Effector CD8-positive, alpha-beta T cell (primary cell): ENCODE measurements around the gene BPNT1.
"Not testable (repeated sequence)": the region's sequence is repeated elsewhere in the genome, so short reads cannot be mapped to it uniquely, and the experiment has no call there.

Experiments
- DNase-seq: peaks from one replicate; lab custom pipeline; 2025; lab: John Stamatoyannopoulos, UW

Gene BPNT1

DNA sequence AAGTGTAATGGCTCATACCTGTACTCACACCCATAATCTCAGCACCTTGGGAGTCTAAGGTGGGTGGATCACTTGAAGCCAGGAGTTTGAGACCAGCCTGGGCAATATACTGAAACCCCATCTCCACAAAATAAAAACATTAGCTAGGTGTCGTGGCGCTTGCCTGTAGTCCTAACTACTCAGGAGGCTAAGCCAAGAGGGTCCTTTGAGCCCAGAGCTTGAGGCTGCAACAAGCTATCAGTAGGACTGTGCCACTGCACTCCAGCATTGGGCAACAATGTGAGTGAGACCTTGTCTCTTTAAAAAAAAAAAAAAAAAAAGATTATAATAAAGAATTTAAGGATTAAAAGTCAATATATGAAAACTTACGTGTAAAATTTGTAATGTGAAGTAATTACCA lies 11.7 kb downstream of the BPNT1 start:
- no peak for DNase-seq

DNA sequence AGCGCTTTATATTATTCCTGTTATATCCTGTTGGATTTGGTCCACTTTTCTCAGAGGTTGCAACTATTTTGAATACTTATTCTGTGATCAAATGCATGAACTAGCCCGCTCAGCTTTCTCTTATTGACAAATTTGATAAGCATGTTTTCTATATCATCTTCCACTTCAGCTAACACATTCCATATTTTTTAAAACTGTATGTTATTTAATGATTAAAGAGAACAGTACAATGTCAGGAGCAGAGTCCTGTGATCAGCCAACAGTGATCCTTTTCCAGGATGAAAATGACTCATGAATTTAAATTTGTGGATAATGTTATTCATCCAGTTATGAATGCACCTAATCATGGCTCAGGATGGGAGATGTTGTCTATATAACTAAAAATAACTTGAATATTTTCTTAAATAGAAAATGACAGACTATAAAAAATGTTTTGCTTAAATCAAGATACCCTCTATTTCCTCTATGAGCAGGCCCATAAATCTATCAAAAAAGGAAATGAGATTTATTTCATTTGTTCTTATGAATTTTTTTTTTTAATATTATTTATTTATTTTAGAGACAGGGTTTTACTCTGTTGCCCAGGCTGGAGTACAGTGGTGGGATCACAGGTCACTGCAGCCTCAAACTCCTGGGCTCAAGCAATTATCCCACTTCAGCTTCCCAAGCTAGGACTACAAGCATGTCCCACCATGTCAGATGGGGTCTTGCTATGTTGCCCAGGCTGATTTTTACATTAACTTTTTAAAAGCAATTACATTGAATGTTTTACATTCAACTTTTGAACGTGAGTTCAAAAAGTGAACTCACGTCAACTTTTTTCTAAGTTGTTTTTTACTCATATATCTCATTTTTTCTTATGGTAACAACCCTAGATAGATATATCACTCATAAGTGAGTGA lies 12.5 kb downstream of the BPNT1 start:
- DNase-seq, result no peak

DNA sequence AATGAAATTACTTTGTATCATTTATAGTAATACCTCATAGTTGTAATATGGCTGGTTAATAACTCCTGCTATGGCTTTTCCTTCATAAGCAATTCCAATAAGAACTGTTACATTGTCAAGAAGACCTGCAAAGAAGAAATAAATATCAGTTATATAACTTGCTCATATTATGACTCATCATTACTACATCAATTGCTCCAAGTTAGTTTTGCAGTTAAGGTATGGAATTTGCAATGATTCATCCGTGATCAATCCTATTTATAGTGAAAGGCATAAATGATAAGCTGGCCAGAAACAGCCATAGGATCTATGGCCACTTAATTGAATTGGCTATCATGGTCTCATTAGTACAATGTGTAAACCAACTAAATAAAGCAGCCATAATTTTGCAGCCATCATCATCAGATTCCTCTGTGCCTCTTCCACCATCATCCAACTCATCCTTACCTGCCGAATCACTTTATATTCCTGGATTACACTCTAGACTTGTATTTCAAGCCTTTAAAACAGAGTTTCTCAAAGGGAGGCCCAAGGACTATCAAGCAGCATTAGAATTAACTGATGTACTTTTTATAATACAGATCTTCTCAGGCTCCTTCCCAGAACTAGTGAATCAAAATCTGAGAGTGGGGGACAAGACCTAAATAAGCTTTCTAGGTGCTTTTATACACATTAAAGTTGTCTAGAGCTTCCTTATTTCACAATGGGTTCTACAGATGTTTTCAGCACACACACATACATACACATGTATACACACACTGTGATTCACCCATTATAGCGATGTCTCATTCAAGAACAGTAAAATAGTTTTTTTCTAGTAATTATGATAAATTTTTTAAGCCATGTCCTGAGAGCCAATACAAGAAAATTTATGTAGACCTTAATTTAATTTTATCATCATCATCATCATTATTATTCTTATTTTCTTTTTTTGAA lies 22.1 kb downstream of the BPNT1 start:
- DNase-seq, result no peak

DNA sequence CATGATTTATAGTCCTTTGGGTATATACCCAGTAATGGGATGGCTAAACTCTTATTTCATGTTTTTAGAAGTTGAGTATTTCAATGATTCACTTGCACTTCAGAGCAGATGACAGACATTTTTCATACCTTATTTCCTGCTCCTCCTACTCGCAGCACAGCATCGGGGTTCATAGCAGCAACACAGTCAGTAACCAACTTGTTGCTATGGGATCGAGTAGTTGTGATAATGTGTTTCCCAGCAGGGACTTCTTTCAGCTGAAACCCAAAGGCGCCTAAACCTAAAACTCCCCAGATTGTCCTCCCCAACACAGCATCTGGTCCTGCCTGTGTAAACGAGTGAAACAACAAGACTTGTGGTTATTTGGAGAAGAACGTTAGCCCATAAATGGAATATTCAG lies 27.0 kb downstream of the BPNT1 start:
- no peak for DNase-seq

DNA sequence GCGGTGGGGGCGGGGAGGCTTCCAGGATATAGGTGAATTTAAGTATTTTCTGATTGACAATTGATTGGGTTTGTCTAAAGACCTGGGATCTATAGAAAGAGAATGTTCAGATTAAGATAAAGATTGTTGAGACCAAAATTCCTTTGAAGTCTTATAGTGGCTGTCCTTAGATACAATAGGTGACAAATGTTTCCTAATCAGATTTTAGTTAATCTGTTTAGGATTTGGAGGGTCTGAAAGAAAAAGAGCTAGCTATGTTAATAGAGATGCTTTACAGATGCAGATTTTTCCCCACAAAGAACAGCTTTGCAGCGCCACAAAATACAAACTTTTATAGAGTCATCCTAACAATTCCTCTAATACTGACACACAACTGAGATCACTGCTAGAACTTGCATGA lies 28.7 kb downstream of the BPNT1 start:
- no peak for DNase-seq

DNA sequence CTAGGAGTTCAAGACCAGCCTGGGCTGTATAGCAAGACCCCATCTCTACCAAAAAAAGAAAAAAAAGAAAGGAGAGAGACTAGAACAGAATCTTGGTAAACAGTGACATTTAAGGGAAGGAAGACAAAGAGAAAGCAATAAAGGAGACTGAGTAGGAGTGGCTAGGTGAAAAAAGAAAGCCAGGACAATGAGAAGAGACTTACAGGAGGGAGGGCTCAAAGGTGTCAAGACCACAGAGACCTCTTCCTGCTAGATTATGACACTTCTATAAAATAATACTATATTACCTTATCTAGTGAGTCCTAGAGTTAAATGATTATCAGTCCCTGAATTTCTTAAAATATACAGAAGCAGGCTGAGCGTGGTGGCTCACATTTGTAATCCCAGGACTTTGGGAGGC lies 33.2 kb downstream of the BPNT1 start:
- no peak for DNase-seq

DNA sequence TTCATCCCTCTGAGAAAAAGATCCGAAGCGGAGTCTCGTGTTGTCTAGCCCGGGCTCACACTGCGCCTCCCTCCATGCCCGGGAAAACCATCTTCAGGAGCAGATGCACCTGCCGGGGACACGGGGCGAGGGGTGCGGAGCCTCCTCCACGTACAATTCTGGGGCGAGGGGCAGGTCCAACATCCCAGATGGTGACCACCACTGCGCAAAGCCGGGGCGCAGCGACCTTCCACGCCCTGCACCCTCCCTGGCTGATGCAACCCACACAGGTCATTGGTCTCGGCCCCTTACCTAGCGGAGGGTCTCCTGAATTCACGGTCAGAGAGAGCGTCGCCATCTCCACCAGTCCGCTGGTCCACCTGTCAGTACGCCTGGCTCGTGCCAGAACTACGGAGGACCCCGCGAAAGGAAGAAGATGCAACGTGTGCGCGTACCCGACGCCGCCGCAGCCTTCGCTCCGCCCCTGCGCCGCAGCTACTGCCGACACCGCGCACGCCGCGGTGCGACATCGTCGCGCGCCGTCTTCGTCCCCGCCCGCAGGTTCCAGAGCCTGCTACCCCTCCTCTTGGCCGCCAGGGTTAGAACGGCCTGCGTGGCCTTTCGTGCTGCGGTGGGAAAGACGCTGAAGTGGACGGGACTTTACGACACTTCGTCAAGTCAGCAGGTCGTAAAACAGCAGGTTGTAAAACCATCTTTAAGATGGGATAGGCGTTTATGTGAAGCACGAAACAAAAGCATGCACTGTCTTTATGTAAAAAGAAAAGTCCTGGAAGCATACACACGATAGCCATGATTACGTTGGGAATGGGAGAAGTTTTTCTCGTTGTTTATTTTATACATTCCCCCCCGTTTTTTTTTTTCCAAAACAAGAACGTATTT lies 43.3 kb downstream of the BPNT1 start, which contains the start of gene EPRS1:
EPRS1 (minus strand) TSS at position 454 of the 879 bp plus-strand sequence; CDS start at position 337, 117 bp downstream.
- peak; percentile 85 for DNase-seq

DNA sequence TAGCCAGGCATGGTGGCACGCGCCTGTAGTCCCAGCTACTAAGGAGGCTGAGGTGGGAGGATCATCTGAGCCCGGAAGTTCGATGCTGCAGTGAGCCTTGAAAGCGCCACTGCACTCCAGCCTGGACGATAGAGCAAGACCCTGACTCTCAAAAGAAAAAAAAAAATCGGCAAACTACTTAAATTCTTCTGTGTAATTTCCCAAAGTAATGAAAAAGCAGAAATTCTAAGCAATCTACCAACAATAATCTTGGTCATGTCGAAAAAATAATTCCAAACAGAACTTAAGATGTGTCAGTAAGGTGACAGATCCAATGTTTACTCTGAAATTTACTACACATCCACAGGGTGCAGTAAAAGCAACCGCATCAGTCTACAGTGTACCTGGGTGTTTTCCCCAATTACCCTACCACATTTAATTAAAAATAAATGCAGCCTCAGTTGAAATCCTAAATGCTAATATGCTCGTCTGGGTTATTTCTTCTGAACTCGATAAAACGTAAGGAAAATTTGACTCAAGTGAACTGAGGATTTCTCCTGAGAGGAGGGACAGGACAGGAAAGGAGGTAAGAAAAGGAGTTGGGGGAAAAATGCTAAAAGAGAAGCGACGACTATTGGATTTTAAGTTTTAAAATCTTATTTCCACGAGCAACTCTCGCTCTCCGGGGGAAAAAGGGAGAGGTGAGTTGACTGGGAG lies 44.1 kb downstream of the BPNT1 start:
- DNase-seq, result no peak

DNA sequence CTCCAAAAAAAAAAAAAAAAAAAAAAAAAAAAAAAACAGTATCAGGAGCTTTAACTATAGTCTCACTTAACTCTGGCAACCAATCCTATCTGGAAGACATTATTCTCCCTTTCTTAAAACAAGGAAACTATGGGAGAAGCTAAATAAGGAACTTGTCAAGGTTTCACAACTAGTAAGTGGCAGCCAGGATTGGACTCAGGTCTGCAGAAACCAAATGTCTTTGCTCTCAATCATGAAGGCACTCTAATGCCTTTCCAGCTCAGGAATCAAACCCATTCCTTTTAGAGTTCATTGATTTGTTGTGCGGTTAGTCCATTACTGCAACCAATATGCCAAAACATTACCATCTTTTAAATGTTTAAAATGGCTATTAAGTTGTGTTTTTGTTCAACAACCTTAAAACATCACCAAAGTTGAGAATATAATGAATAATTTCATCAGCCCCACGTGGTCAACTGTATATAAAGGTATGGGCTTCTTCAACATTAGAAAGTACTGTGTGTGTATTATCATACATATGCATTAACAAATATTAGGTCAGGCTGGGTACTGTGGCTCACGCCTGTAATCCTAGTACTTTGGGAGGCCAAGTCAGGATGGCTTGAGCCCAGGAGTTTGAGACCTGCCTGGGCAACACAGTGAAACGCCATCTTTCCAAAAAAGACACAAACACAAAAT lies 44.8 kb downstream of the BPNT1 start:
- DNase-seq, result no peak

DNA sequence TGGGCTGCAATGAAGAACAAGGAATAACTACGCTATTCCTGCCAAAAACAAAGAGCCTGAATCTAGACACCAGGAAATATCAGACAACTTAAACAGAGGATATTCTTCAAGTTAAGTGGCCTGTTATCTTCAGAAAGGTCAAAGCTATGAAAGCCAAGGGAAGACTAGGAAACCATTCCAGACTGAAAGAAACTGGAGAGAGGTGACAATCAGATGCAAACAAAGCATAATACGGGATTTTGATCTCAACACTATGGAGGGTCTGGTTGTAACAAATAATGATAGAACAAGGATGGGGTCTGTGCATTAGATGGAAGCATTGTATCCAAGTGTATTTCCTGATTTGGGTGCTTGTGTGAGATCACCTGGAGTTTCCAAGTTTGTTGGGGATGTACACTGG lies 45.9 kb downstream of the BPNT1 start:
- DNase-seq, result no peak

DNA sequence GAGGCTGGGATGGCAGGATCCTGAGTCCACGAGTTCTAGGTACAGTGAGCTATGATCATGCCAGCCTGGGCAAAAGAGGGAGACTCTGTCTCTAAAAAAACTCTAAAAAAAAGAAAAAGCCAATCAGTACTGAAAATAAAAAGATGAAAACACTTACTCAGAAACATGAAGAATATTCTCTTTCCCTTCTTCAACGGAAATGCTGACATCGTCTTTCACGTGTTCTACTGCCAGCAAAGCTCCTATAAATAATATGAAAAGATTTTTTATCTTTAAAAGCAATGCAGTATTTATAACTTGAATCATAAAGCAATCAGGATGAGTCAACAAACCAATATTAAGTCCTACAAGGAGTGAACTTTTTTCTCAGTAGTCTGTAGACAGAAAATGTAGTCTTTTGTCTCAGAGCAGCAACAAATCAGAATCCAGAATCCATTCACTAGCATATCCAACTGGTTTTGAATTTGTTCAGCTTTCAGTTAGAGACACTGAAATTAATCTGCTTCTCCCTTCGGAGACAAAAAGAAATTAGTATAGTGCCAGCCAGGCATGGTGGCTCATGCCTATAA lies 49.5 kb downstream of the BPNT1 start:
- DNase-seq, result no peak

DNA sequence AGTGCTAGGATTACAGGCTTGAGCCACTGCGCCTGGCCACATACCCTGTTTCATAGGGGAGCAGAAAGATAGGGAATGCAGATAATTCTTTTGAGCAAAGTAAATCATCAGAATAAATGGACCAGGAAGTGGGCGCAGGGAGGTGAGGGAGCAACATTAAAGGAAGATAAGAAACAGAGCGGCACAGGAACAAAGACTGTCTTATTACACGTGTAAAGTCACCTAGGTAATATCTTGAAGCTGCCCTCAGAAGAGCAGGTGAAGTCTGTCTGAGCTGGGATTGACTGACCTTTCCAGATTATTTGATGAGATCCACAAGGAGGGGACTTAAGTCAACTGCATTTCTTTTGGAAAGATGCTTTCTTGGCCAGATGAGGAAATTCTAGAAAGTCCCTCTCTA lies 50.9 kb downstream of the BPNT1 start:
- DNase-seq, result no peak

DNA sequence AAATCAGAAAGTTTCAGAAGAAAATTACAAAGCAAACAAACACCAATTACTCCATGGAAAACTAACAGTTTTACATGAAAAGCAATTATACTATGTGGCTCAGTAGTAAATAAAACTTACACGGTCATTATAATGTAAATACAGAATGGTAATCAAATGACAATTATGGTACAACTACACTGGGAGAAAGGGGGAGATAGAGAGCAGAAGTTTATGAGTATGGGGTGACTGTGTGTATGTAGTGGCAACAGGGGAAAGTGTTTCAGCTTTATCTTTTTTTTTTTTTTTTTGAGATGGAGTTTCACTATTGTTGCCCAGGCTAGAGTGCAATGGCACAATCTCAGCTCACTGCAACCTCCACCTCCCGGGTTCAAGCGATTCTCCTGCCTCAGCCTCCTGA lies 51.8 kb downstream of the BPNT1 start:
- not testable (repeated sequence) for DNase-seq

DNA sequence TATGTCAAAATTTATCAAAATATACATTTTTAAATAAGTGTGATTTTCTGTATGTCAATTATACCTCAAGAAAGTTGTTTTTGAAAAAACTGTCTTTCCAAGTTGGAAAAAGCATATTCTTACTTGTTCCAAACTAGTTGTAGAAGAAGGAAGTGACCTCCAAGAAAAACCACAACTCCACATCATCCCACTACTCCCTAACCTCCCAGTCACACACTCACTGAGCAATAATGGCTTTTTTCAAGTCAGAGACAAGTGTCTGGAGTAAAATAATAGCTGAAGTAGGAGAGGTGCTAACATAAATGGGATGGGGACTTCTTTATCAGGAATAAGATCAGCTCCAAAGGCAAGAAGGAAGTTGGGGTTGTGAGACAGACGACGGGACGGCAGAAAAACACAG lies 56.7 kb downstream of the BPNT1 start:
- no peak for DNase-seq

DNA sequence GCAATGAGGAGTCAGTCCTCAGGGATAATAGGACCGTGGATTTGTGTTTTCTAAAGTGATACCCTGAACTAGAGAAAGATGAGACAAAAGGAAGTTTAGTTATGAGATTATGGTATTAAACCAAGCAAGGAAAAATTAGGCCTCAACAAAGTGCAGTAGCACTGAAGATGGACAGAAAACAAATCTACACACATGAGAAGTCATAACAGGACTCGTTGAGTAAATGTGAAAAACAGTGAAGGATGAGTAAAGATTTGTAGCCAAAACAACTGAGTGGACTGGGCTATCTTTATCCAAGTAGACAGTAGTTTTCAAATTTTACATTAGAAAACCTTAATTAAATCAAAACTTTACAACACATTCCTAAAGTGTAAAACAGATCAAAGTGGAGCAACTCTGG lies 58.3 kb downstream of the BPNT1 start:
- DNase-seq, result no peak

DNA sequence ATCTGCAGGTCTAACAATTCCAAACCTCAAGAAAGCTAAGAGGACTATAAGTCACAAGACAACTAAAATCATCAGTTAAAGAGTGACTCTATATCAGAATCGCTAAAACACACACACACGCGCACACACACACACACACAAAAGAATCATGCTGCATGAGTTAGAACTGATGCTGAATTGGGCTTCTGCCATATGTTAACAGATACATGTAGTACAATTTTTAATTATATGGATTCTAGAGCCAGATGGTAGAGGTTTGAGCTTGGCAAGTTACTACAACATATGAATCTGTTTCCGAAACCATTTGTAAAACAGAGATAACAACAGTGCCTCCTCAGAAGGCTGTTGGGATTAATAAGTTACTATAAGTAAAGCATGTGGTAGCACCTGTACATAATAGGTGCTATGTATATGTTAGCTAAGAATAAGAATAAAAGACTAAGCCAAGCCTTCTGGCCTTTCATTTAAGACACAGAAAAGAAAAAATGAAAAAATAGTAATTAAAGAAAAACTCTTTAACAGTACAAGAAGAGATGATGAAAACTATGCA lies 61.2 kb downstream of the BPNT1 start:
- no peak for DNase-seq

DNA sequence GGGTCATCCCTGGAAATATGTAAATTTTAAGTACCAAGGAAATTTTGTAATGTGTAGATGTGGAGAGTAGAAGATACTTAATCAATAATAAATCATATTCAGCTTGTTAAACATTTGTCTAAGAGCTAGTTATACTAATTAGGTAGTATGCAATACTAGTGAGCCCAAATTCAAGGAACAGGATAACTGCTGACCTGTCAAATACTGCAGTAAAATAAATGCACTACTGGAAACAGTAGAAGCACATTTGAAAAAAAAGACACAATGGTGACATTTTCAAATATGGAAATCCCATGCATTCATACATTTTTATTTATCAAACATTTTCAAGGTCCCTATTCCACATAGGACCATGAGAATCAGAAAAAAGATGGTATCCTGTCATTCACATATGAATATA lies 70.5 kb downstream of the BPNT1 start:
- no peak for DNase-seq

DNA sequence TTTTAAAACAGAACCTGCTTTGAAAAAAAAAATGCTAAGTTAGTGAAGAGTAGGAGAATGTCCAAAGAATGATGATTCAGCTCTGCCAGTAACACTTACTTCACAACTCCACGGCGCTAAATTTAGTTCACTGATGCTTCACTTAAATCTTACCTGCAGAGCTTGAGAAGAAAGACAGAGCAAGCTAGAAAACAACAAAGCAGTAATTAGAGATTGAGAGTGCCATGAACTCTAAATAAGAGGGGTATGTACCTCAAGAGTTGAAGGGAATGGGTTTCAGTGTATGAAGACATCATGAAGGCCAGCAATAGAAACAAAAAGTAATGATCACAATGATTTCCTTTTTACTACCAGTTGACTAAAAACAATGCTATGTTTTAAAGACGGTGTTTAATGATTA lies 76.1 kb downstream of the BPNT1 start:
- DNase-seq, result no peak

DNA sequence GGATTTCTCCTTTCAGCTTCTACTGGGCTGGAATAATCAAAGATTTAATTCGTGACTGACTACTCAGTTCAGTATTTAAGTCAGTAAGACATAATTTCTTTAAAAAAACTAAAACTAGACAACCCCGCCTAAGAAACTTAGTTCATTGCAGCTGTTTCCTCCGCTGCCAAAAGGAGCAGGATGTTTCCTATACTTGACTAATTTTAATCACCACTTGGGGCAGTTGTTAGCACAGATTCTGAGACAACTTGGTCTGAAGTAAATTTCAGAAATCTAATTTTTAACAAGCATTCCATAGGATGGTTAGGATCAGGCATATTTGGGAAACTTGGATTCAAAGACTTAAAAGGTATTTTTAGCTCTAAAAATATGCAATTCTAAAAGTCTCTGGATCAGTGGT lies 77.3 kb downstream of the BPNT1 start:
- DNase-seq, result no peak

DNA sequence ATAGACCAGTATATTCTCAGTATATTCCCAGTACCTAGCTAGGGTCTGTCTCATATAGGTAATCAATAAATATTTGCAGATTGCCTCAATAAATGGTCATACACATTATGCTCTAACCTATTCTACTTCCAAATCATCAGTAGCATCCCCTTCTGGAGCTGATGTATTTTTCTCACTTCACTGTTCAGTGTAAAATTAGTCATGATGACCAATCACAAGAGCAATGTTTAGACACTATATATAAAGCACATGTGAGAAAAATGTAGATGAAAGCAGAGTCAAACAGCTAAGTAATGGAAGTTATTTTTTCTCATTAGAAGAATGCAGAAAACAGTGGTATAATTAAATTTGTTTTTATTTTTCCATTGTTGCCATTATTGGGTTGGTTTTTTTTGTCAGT lies 78.0 kb downstream of the BPNT1 start:
- no peak for DNase-seq
